Natural killer cell (primary cell): ENCODE results near the gene QRFPR. TPM values are rescaled to one million over a fixed set of nuclear protein-coding genes. Genes with fewer than 3 reads are reported as not detected.

Experiments used
- ATAC-seq, 3 donors: fragments of 150-1000 bp in 2 of 3; fragments of 200-7000 bp in 1 of 3; cut with Tn5 transposase; 1 replicate in 1 of 3; 2 replicates in 2 of 3; pipeline ENCODE4 v1.10.0; 2021; ENCODE audit warnings: mild to moderate bottlenecking in 2 of 3, moderate library complexity in 2 of 3
- DNase-seq, 2 donors: peaks; one replicate each; pipeline versions ENCODE4 v3.0.0 to v3.0.0-alpha.2; 2013 to 2021; ENCODE audit warnings: mixed read lengths in 1 of 2
- H3K27ac ChIP-seq: one replicate; pipeline ENCODE4 v1.5.1; 2013; ENCODE audit warnings: mild to moderate bottlenecking, low read length
- H3K27me3 ChIP-seq: one replicate; pipeline ENCODE4 v1.6.1; 2013; ENCODE audit warnings: low read length; ENCODE audit not compliant: control insufficient read depth, insufficient read depth
- H3K36me3 ChIP-seq: one replicate; pipeline ENCODE4 v1.6.1; 2013; ENCODE audit warnings: low read length; ENCODE audit not compliant: control insufficient read depth, insufficient read depth
- H3K4me1 ChIP-seq: one replicate; pipeline ENCODE4 v1.6.1; 2013; ENCODE audit warnings: low read length; ENCODE audit not compliant: control insufficient read depth, insufficient read depth
- H3K4me3 ChIP-seq: one replicate; pipeline ENCODE4 v1.5.1; 2013; ENCODE audit warnings: low read length
- H3K9me3 ChIP-seq: one replicate; pipeline ENCODE4 v1.6.1; 2013; ENCODE audit warnings: low read length; ENCODE audit not compliant: control insufficient read depth, insufficient read depth
- H3K27ac Mint-ChIP-seq, 2 donors: one replicate each; pipeline ENCODE4 v1.8.0; 2022; ENCODE audit warnings: mild to moderate bottlenecking in 2 of 2, mixed read lengths in 2 of 2, moderate library complexity in 1 of 2
- H3K27me3 Mint-ChIP-seq, 2 donors: one replicate each; pipeline ENCODE4 v1.8.0; 2022; ENCODE audit warnings: low read depth in 2 of 2, mixed read lengths in 2 of 2
- H3K36me3 Mint-ChIP-seq: one replicate; pipeline ENCODE4 v1.8.0; 2022; ENCODE audit warnings: mixed read lengths
- H3K4me1 Mint-ChIP-seq, 2 donors: one replicate each; pipeline ENCODE4 v1.8.0; 2022; ENCODE audit warnings: mixed read lengths in 2 of 2
- H3K4me3 Mint-ChIP-seq: one replicate; pipeline ENCODE4 v1.8.0; 2022; ENCODE audit warnings: mild to moderate bottlenecking, moderate library complexity, mixed read lengths
- H3K9me3 Mint-ChIP-seq, 2 donors: one replicate each; pipeline ENCODE4 v1.8.0; 2022; ENCODE audit warnings: mixed read lengths in 2 of 2
- WGBS: methylation state at CpG from one replicate; pipeline ENCODE4 v1.1.7; 2013; ENCODE audit warnings: missing lambda C conversion rate; ENCODE audit not compliant: insufficient coverage; 5-methylcytosine and 5-hydroxymethylcytosine counted together
- intact Hi-C: fragments of 100-400 bp; cut with micrococcal nuclease; formaldehyde crosslinking; loops from one replicate; pipeline ENCODE4 v1.14.2; 2022
- total RNA-seq, 4 donors: library from RNA; stranded (reverse); fragments of 120-200 nt in 1 of 4; gene quantifications; one replicate each; pipeline versions ENCODE4 v1.2.3 to v1.2.4, GENCODE V29; 2013 to 2022
- TF ChIP-seq, protein P1 (sequence below): fragments of 200-600 bp; IDR thresholded peaks from one replicate; pipeline ENCODE4 v1.8.0; 2022; ENCODE audit warnings: antibody characterized with exemption

The QRFPR gene
- total RNA-seq, 3 donors from 2014 or later (not counting 1 experiment from before 2014, with no cell fraction given) = not detected

DNA sequence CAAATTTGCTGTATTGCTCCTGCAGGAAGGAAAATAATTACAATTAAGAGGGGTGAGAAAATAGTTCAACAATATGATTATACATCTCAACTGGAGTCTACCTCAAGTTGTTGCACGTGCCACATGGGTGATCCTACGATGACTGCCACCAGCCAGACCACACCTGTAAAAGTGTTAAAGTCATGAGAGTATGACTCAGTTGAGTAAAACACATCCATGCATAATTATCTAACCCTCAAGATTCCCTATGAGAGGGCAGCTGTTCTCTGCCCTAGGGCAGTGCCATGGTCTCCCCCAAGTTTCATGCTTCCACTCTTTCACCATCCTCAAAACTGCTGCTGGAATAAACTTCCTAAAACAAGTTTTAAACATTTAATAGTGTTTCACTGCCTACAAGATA lies 44.1 kb downstream of the QRFPR start:
- Histone ChIP-seq H3K27ac (no peak overlapping the region), H3K9me3 (no peaks in the 10 kb centered on the region), H3K27me3 (no peaks in the 10 kb centered on the region), H3K4me3 (no peak overlapping the region), H3K36me3 (no peaks in the 10 kb centered on the region), H3K4me1 (no peaks in the 10 kb centered on the region)
- DNase-seq = no peak
- TF ChIP-seq, protein P1, sequence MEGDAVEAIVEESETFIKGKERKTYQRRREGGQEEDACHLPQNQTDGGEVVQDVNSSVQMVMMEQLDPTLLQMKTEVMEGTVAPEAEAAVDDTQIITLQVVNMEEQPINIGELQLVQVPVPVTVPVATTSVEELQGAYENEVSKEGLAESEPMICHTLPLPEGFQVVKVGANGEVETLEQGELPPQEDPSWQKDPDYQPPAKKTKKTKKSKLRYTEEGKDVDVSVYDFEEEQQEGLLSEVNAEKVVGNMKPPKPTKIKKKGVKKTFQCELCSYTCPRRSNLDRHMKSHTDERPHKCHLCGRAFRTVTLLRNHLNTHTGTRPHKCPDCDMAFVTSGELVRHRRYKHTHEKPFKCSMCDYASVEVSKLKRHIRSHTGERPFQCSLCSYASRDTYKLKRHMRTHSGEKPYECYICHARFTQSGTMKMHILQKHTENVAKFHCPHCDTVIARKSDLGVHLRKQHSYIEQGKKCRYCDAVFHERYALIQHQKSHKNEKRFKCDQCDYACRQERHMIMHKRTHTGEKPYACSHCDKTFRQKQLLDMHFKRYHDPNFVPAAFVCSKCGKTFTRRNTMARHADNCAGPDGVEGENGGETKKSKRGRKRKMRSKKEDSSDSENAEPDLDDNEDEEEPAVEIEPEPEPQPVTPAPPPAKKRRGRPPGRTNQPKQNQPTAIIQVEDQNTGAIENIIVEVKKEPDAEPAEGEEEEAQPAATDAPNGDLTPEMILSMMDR = no peak
- WGBS = no CpG with 5 or more reads among the region's 2 CpGs
- H3K36me3 Mint-ChIP-seq = no peaks in the 10 kb centered on the region
- H3K27ac Mint-ChIP-seq = no peak overlapping the region
- H3K9me3 Mint-ChIP-seq = no peaks in the 10 kb centered on the region
- no peak overlapping the region for H3K4me3 Mint-ChIP-seq
- H3K27me3 Mint-ChIP-seq = peaks cover 6 to 17% of the 10 kb centered on the region in 2 donors
- no peaks in the 10 kb centered on the region for H3K4me1 Mint-ChIP-seq
- no peak for ATAC-seq
- intact Hi-C loops = no loop called here

DNA sequence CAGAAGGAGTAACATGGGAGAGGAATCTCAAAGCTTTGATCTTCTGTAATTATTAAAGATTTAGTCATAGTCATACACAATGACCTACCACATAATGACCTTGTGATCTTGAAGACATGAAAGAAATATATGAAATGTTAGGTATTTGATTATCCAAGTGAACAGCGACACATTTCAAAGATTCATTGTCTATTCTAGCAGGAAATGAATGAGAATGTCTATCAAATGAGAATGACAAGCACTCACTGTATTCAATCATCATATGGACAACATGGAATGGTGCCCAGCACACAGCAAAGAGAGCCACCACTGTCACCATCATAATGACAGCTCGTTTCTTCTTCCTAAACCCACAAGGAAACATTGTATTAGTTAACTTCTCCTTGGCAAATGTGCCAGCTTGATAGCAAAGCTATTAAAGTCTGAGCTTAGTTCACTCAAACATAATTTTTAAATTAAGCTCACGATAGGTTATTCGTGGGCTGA lies 50.6 kb downstream of the QRFPR start:
- H3K4me1 Mint-ChIP-seq = no peaks in the 10 kb centered on the region
- no peak overlapping the region for H3K27ac Mint-ChIP-seq
- no peaks in the 10 kb centered on the region for H3K36me3 ChIP-seq
- no peaks in the 10 kb centered on the region for H3K36me3 Mint-ChIP-seq
- no peak overlapping the region for H3K27ac ChIP-seq
- H3K27me3 Mint-ChIP-seq = peaks cover 10 to 27% of the 10 kb centered on the region in 2 donors
- 79% methylated on average over 4 of the region's 4 CpGs for WGBS
- H3K4me3 Mint-ChIP-seq = no peak overlapping the region
- H3K9me3 ChIP-seq = no peaks in the 10 kb centered on the region
- intact Hi-C loops = no loop called here
- no peak overlapping the region for H3K4me3 ChIP-seq
- H3K9me3 Mint-ChIP-seq = no peaks in the 10 kb centered on the region
- ATAC-seq (no peak), DNase-seq (no peak)
- H3K27me3 ChIP-seq = no peaks in the 10 kb centered on the region
- TF ChIP-seq, protein P1 = no peak
- no peaks in the 10 kb centered on the region for H3K4me1 ChIP-seq

DNA sequence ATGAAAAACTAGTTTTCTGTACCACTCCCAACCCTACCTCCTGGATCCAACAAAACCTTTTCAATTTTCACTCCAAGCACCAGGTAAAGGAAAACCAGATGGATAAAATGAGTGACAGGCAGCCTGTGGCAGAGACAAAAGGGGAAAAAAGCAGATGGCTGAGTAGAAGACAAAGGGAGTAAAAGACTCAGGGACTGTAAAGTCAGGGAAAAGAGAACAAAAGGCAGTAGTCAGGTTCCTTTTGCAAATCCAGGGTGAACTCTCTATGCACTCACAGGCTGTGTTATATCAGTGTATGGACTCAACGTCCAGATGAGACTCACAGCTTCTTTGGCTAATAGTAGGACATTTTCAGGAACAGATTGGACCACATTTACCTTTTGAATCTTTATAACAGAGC lies 54.2 kb downstream of the QRFPR start:
- 56% methylated on average over 1 of the region's 1 CpG for WGBS
- no peak overlapping the region for H3K4me3 ChIP-seq
- DNase-seq (no peak), ATAC-seq (no peak)
- no peaks in the 10 kb centered on the region for H3K9me3 Mint-ChIP-seq
- no peaks in the 10 kb centered on the region for H3K4me1 Mint-ChIP-seq
- no peaks in the 10 kb centered on the region for H3K4me1 ChIP-seq
- peaks cover 8 to 28% of the 10 kb centered on the region in 2 donors for H3K27me3 Mint-ChIP-seq
- H3K27ac ChIP-seq = no peak overlapping the region
- H3K36me3 ChIP-seq = no peaks in the 10 kb centered on the region
- no peaks in the 10 kb centered on the region for H3K9me3 ChIP-seq
- TF ChIP-seq, protein P1 = no peak
- no peaks in the 10 kb centered on the region for H3K36me3 Mint-ChIP-seq
- intact Hi-C loops = no loop called here
- H3K27me3 ChIP-seq = peaks cover 2% of the 10 kb centered on the region
- H3K4me3 Mint-ChIP-seq = no peak overlapping the region
- H3K27ac Mint-ChIP-seq = no peak overlapping the region

DNA sequence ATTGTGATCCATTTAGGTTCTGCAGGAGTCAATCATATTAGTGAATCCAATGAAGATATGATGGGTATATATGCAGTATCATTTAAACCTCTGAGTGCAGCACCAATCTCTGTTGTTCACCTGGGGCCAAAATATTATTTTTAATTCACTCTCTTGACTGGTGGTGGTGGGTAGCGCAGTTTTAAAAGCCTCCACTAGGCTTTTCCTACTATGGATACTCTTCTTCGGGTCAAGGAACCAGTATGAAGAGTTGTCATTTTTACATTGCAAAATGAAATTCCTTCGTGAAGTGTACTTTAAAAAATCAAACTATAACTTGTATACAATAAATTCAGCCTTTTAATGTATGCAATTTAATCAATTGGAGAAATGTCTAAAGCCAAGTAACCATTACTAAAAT lies 56.5 kb downstream of the QRFPR start:
- Mint-ChIP-seq H3K27ac (no peak overlapping the region), H3K36me3 (no peaks in the 10 kb centered on the region), H3K27me3 (peaks cover 14 to 43% of the 10 kb centered on the region in 2 donors), H3K4me3 (no peak overlapping the region), H3K4me1 (no peaks in the 10 kb centered on the region), H3K9me3 (no peaks in the 10 kb centered on the region)
- 100% methylated on average over 2 of the region's 3 CpGs for WGBS
- Histone ChIP-seq H3K27me3 (peaks cover 2% of the 10 kb centered on the region), H3K27ac (no peak overlapping the region), H3K9me3 (no peaks in the 10 kb centered on the region), H3K4me3 (no peak overlapping the region), H3K4me1 (no peaks in the 10 kb centered on the region), H3K36me3 (no peaks in the 10 kb centered on the region)
- TF ChIP-seq, protein P1 = no peak
- intact Hi-C loops = no loop called here
- ATAC-seq = no peak
- DNase-seq = no peak
